Thoracic aorta (tissue), 2 donors: ENCODE data around the gene DONSON. TPM values are rescaled to one million over a fixed set of nuclear protein-coding genes. Genes with fewer than 3 reads are reported as not detected.

Experiments
- ATAC-seq: fragments of 150-250 bp; one replicate; pipeline ENCODE4 v1.8.0; 2017; ENCODE audit warnings: low read depth; ENCODE audit not compliant: insufficient number of reproducible peaks, low FRiP score
- DNase-seq: peaks from one replicate; pipeline ENCODE4 v3.0.0-alpha.2; 2020; ENCODE audit warnings: low spot score
- H3K27ac ChIP-seq, 2 donors: fragments of 200-600 bp; sonication (generic); 1 replicate in 1 of 2; 2 replicates in 1 of 2; pipeline ENCODE4 v1.5.1; 2016; ENCODE audit warnings: mild to moderate bottlenecking in 2 of 2, moderate library complexity in 2 of 2
- H3K27me3 ChIP-seq: fragments of 200-600 bp; sonication (generic); replicated peaks from 2 replicates; pipeline ENCODE4 v1.6.0; 2016; ENCODE audit warnings: mild to moderate bottlenecking; ENCODE audit not compliant: insufficient read depth
- H3K36me3 ChIP-seq: fragments of 200-600 bp; sonication (generic); one replicate; pipeline ENCODE4 v1.5.1; 2016
- H3K4me1 ChIP-seq, 2 donors: fragments of 200-600 bp; sonication (generic); 1 replicate in 1 of 2; 2 replicates in 1 of 2; pipeline versions ENCODE4 v1.5.1 to v1.6.0; 2016; ENCODE audit warnings: low read depth in 2 of 2, mild to moderate bottlenecking in 1 of 2; ENCODE audit not compliant: control insufficient read depth in 1 of 2
- H3K4me3 ChIP-seq: fragments of 200-600 bp; sonication (generic); 2 replicates; pipeline ENCODE4 v1.5.1; 2016; ENCODE audit warnings: mild to moderate bottlenecking
- H3K9me3 ChIP-seq: fragments of 200-600 bp; sonication (generic); 2 replicates; pipeline ENCODE4 v1.5.1; 2016
- total RNA-seq, 2 donors: library from RNA; depleted of rRNA; stranded (reverse); fragments of >200 nt; gene quantifications; one replicate each; pipeline versions ENCODE4 v1.1.0 to v1.2.3, GENCODE V29; 2016
- TF ChIP-seq, protein P1 (sequence below): fragments of 200-600 bp; sonication (generic); IDR thresholded peaks from one replicate; pipeline ENCODE4 v1.5.1; 2019; ENCODE audit warnings: antibody characterized with exemption

Gene DONSON
- total RNA-seq, 2 donors from 2014 or later = 12.1 to 19.2 TPM

DNA sequence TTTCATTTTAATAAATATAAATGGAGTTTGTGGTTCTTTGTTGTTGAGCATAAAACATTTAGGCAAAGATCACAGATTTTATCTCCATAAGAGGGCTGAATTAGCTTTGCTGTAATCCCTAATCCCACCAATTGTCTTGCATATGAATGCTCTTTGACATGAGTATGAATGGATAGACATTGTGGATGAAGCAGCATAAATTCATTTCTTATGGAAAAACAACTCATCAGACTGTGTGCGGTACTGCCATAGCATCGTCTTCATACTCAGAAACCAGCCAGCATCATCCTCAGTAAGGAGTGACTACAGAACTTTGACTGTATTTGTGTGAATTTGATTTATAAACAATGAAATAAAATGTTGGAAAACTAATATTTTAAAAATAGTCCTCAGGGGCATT is 26.1 kb downstream of the DONSON start:
- TF ChIP-seq, protein P1, sequence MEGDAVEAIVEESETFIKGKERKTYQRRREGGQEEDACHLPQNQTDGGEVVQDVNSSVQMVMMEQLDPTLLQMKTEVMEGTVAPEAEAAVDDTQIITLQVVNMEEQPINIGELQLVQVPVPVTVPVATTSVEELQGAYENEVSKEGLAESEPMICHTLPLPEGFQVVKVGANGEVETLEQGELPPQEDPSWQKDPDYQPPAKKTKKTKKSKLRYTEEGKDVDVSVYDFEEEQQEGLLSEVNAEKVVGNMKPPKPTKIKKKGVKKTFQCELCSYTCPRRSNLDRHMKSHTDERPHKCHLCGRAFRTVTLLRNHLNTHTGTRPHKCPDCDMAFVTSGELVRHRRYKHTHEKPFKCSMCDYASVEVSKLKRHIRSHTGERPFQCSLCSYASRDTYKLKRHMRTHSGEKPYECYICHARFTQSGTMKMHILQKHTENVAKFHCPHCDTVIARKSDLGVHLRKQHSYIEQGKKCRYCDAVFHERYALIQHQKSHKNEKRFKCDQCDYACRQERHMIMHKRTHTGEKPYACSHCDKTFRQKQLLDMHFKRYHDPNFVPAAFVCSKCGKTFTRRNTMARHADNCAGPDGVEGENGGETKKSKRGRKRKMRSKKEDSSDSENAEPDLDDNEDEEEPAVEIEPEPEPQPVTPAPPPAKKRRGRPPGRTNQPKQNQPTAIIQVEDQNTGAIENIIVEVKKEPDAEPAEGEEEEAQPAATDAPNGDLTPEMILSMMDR = no peak
- Histone ChIP-seq H3K27ac (no peak overlapping the region), H3K27me3 (no peaks in the 10 kb centered on the region), H3K4me1 (peaks cover 0 to 5% of the 10 kb centered on the region in 2 donors), H3K9me3 (no peaks in the 10 kb centered on the region), H3K36me3 (peaks cover 53% of the 10 kb centered on the region), H3K4me3 (no peak overlapping the region)
- no peak for ATAC-seq
- no peak for DNase-seq

DNA sequence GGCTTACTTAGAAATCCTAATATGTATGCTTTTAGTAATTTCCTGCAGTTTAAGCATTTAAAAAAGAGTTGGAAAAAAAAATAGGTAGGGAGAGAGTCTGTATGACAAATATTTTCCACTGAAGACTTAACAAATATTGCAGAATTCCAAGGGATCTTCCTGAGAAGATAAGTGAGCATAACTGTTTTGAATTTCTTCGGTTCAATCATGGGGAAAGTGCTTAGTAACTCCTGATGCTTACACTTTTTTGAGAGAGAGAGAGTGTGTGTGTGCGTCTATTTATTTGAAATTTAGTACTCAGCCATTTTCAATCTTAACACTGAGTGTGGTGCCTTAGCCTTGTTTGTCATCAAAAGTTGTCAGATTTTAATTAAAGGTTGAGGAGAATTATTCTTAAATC is 27.1 kb downstream of the DONSON start:
- Histone ChIP-seq H3K4me1 (peaks cover under 1 to 9% of the 10 kb centered on the region in 2 donors), H3K9me3 (no peaks in the 10 kb centered on the region), H3K27ac (no peak overlapping the region), H3K36me3 (peaks cover 54% of the 10 kb centered on the region), H3K27me3 (no peaks in the 10 kb centered on the region), H3K4me3 (no peak overlapping the region)
- TF ChIP-seq, protein P1 = no peak
- ATAC-seq = no peak
- DNase-seq = no peak

GRCh38 chr21:33560965-33561364 is 27.5 kb downstream of the DONSON start:
- H3K27me3 ChIP-seq = no peaks in the 10 kb centered on the region
- DNase-seq (no peak), ATAC-seq (no peak)
- H3K27ac ChIP-seq = no peak overlapping the region
- no peaks in the 10 kb centered on the region for H3K9me3 ChIP-seq
- no peak overlapping the region for H3K4me3 ChIP-seq
- H3K36me3 ChIP-seq = peaks cover 58% of the 10 kb centered on the region
- peaks cover 5 to 13% of the 10 kb centered on the region in 2 donors for H3K4me1 ChIP-seq
- TF ChIP-seq, protein P1 = no peak

- peaks cover 59% of the 10 kb centered on the region for H3K36me3 ChIP-seq
- DNase-seq (no peak), ATAC-seq (no peak)
- H3K4me3 ChIP-seq = no peak overlapping the region
- TF ChIP-seq, protein P1 = no peak
- H3K4me1 ChIP-seq = peaks cover 10 to 21% of the 10 kb centered on the region in 2 donors
- H3K27ac ChIP-seq = no peak overlapping the region
- no peaks in the 10 kb centered on the region for H3K27me3 ChIP-seq
- H3K9me3 ChIP-seq = no peaks in the 10 kb centered on the region
These were observed 28.7 kb downstream of the DONSON start for GRCh38 chr21:33559813-33560212.

GRCh38 chr21:33558777-33559421 is 29.6 kb downstream of the DONSON start:
- Histone ChIP-seq H3K27me3 (no peaks in the 10 kb centered on the region), H3K4me3 (no peak overlapping the region), H3K9me3 (no peaks in the 10 kb centered on the region), H3K27ac (no peak overlapping the region), H3K4me1 (peaks cover 10 to 22% of the 10 kb centered on the region in 2 donors), H3K36me3 (peaks cover 64% of the 10 kb centered on the region)
- no peak for DNase-seq
- TF ChIP-seq, protein P1 = no peak
- no peak for ATAC-seq
